Transverse colon (tissue), 4 donors: ENCODE measurements around the gene FAM110A. TPM values are rescaled to one million over a fixed set of nuclear protein-coding genes. Genes with fewer than 3 reads are reported as not detected.

Experiments used
- DNase-seq: peaks from one replicate; pipeline ENCODE4 v3.0.0-alpha.2; 2019
- H3K27ac ChIP-seq, 4 donors: fragments of 200-600 bp; sonication (generic); 2 replicates each; pipeline ENCODE4 v1.5.1; 2016 to 2018; ENCODE audit warnings: inconsistent platforms in 4 of 4
- H3K27me3 ChIP-seq: fragments of 200-600 bp; sonication (generic); 2 replicates; pipeline ENCODE4 v1.5.1; 2017; ENCODE audit warnings: inconsistent platforms
- H3K36me3 ChIP-seq, 4 donors: fragments of 200-600 bp; sonication (generic); 2 replicates each; pipeline ENCODE4 v1.5.1; 2017 to 2019; ENCODE audit warnings: inconsistent platforms in 4 of 4
- H3K4me1 ChIP-seq, 4 donors: fragments of 200-600 bp; sonication (generic); 2 replicates each; pipeline ENCODE4 v1.5.1; 2017 to 2020; ENCODE audit warnings: inconsistent platforms in 4 of 4
- H3K4me3 ChIP-seq, 4 donors: fragments of 200-600 bp; sonication (generic); 1 replicate in 1 of 4; 2 replicates in 3 of 4; pipeline versions ENCODE4 v1.5.1 to v1.6.1; 2017 to 2019; ENCODE audit warnings: inconsistent platforms in 4 of 4
- H3K9me3 ChIP-seq, 2 donors: fragments of 200-600 bp; sonication (generic); 2 replicates each; pipeline ENCODE4 v1.5.1; 2017 to 2019; ENCODE audit warnings: inconsistent platforms in 2 of 2
- EP300 ChIP-seq: sonication (generic); formaldehyde crosslinking; IDR thresholded peaks from one replicate; pipeline ENCODE4 v1.6.1; 2017; ENCODE audit warnings: antibody characterized with exemption, low read depth
- POLR2A ChIP-seq: fragments of 450-650 bp; IDR thresholded peaks from one replicate; pipeline ENCODE4 v1.6.1; 2016; ENCODE audit warnings: antibody characterized with exemption, mild to moderate bottlenecking, moderate library complexity
- POLR2AphosphoS5 ChIP-seq, 3 donors: sonication (generic); formaldehyde crosslinking; IDR thresholded peaks; one replicate each; pipeline ENCODE4 v1.6.1; 2016; ENCODE audit warnings: antibody characterized with exemption in 3 of 3
- WGBS, 2 donors: methylation state at CpG; one replicate each; pipeline ENCODE4 v1.1.5; 2018; ENCODE audit warnings: low coverage in 1 of 2; 5-methylcytosine and 5-hydroxymethylcytosine counted together
- in situ Hi-C, 4 donors: fragments of 200-750 bp; cut with MboI; loops; one replicate each; pipeline versions ENCODE4 v1.15.0 to v1.15.1; 2017; ENCODE audit warnings: low sequenced_read_pairs in 3 of 4, low pct_ligation_motif_present in 1 of 4, low pct_unique_long_range_greater_than_20kb in 1 of 4
- intact Hi-C: fragments of 100-400 bp; cut with DNase I; formaldehyde crosslinking; loops from one replicate; pipeline ENCODE4 v1.15.1; 2023; ENCODE audit warnings: low total_unique reads
- total RNA-seq, 4 donors: library from RNA; depleted of rRNA; stranded (reverse); fragments of >200 nt; gene quantifications; one replicate each; pipeline ENCODE4 v1.1.0, GENCODE V29; 2016
- TF ChIP-seq, protein P1 (sequence below), 5 experiments: fragments of 200-600 bp in 3 of 5; fragments of 450-650 bp in 2 of 5; sonication (generic) in 3 of 5; IDR thresholded peaks; 1 replicate in 2 of 5; 2 replicates in 3 of 5; pipeline ENCODE4 v1.5.1; 2016 to 2017; ENCODE audit warnings: antibody characterized with exemption in 5 of 5, inconsistent platforms in 3 of 5, mild to moderate bottlenecking in 2 of 5, moderate library complexity in 1 of 5

The FAM110A gene
- total RNA-seq, 4 donors from 2014 or later, result 4.0 to 14.6 (median 6.9) TPM

DNA sequence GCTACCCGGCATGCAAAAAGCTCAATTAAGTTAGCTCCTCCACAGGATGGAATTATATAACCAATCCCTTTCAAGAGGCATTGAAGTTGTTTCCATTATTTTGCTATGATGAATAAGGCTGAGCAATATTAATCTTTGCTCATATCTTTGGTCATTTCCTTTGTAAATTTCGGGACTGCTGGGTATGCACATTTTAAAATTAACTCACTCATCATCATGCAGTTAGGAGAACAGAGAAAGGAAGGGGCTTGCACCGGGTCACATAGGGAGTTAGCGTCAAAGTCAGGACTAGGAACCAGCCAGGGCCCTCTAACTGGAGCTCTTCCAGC lies 430 bp upstream of the FAM110A start:
- intact Hi-C loops, result no loop called here
- Histone ChIP-seq H3K27ac (peak overlapping the region; percentile 76 to 91 (median 88)), H3K27me3 (no peaks in the 10 kb centered on the region), H3K9me3 (no peaks in the 10 kb centered on the region), H3K4me1 (peaks cover 3 to 23% (median 10%) of the 10 kb centered on the region in 4 donors), H3K36me3 (no peaks in the 10 kb centered on the region), H3K4me3 (peak overlapping the region in 3 of 4 donors; percentile 69 to 97 (median 80))
- 12 to 13% methylated on average over 4 of the region's 4 CpGs for WGBS, 2 donors
- no peak for DNase-seq
- TF ChIP-seq POLR2AphosphoS5 (IDR thresholded peaks at IDR 0.05) (no peak), EP300 (no peak), POLR2A (no peak)
- TF ChIP-seq, protein P1, sequence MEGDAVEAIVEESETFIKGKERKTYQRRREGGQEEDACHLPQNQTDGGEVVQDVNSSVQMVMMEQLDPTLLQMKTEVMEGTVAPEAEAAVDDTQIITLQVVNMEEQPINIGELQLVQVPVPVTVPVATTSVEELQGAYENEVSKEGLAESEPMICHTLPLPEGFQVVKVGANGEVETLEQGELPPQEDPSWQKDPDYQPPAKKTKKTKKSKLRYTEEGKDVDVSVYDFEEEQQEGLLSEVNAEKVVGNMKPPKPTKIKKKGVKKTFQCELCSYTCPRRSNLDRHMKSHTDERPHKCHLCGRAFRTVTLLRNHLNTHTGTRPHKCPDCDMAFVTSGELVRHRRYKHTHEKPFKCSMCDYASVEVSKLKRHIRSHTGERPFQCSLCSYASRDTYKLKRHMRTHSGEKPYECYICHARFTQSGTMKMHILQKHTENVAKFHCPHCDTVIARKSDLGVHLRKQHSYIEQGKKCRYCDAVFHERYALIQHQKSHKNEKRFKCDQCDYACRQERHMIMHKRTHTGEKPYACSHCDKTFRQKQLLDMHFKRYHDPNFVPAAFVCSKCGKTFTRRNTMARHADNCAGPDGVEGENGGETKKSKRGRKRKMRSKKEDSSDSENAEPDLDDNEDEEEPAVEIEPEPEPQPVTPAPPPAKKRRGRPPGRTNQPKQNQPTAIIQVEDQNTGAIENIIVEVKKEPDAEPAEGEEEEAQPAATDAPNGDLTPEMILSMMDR (IDR thresholded peaks at IDR 0.05), result no peak
- in situ Hi-C loops, result loop anchor here in 1 of 4 donors (25.0 kb wide), 1 partner anchor 279 kb away; the partner anchor contains the start of gene PSMF1

DNA sequence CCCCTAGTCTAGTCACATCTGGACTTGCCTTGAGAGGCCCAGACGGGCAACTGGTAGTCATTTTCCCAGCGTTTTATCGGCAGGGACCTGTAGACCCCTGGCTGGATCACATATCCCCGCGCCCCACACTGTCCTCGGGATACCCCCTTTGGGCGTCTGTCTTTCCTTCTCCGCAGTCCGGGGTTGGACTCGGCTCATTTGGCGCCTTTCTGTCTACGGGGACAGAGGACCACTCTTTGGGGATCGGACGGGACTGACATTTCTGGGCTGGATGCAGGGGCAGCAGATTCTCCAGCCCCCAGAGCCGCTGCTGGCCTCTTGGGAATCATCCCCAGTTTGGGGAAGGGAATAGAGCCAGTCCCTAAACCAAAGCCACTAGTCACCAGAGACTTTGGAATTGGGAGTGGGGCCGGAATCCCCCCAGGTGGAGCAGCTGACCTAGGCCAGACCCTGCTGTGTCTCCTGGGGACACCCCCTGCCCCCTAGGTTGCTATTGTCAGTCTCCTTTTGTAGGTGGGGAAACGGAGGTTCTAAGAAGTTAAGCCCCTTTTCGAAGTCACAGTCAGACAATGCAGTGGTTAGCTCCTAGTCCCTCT lies 734 bp downstream of the FAM110A start:
- H3K36me3 ChIP-seq, result no peaks in the 10 kb centered on the region
- WGBS, 2 donors, result 6% methylated on average over 18 of the region's 18 CpGs; no CpG with 5 or more reads in 1 of the 2 donors
- H3K27ac ChIP-seq, result peak overlapping the region in 3 of 4 donors; percentile 88 to 91 (median 88)
- H3K4me3 ChIP-seq, result peak overlapping the region; percentile 63 to 97 (median 74)
- no peak for DNase-seq
- H3K9me3 ChIP-seq, result no peaks in the 10 kb centered on the region
- in situ Hi-C loops (loop anchor here in 1 of 4 donors (25.0 kb wide), 1 partner anchor 278 kb away; the partner anchor contains the start of gene PSMF1), intact Hi-C loops (no loop called here)
- TF ChIP-seq POLR2A, result no peak
- TF ChIP-seq, protein P1 (IDR thresholded peaks at IDR 0.05), result no peak
- no peak for TF ChIP-seq POLR2AphosphoS5 (IDR thresholded peaks at IDR 0.05)
- no peak for TF ChIP-seq EP300
- H3K4me1 ChIP-seq, result peaks cover 3 to 23% (median 10%) of the 10 kb centered on the region in 4 donors
- H3K27me3 ChIP-seq, result no peaks in the 10 kb centered on the region

DNA sequence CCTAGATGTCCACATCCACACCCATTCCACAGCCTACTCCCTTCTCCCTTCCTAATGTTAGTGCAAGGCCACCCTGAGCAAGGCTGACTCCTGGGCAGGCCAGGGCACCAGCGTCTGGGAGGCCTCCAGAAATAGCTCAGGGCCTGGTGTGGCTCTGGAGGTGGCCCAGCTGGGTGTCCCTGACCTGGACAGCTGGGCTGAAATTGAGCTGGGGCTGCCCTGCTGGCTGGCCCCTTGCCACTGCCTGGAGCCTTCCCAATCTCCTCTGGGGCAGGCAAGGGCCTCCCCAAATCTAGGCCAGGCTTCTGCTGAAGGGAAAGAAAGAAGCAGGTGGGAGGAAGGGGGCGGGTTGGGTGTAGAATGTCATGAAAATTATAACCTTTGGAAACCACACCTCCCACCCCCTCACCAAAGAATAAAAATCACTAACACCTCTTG lies 2.1 kb downstream of the FAM110A start:
- in situ Hi-C loops (loop anchor here in 1 of 4 donors (25.0 kb wide), 1 partner anchor 277 kb away; the partner anchor contains the start of gene PSMF1), intact Hi-C loops (no loop called here)
- H3K36me3 ChIP-seq, result no peaks in the 10 kb centered on the region
- H3K27me3 ChIP-seq, result no peaks in the 10 kb centered on the region
- H3K4me1 ChIP-seq, result peaks cover 3 to 23% (median 10%) of the 10 kb centered on the region in 4 donors
- WGBS, 2 donors, result 54 to 100% methylated on average over 1 to 2 of the region's 2 CpGs
- TF ChIP-seq POLR2A (no peak), EP300 (no peak), POLR2AphosphoS5 (IDR thresholded peaks at IDR 0.05) (no peak)
- TF ChIP-seq, protein P1 (IDR thresholded peaks at IDR 0.05), result no peak
- H3K4me3 ChIP-seq, result no peak overlapping the region
- DNase-seq, result no peak
- no peaks in the 10 kb centered on the region for H3K9me3 ChIP-seq
- H3K27ac ChIP-seq, result peak overlapping the region in 1 of 4 donors; percentile 12

DNA sequence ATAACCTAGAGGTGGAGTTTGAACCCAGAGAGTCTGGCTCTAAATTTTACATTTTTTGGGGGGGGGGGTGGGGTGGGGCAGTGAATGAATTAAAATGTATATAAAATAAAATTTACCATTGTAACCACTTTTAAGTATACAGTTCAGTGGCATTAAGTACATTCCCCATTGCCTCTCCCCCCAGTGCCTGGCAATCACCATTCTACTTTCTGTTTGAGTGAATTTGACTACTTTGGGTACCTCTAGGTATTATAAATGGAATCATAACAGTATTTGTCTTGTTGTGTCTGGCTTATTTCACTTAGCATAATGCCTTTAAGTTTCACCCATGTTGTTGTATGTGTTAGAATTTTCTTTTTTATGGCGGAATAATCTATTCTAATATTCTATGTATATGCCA lies 2.7 kb downstream of the FAM110A start:
- intact Hi-C loops, result no loop called here
- TF ChIP-seq, protein P1 (IDR thresholded peaks at IDR 0.05), result no peak
- TF ChIP-seq POLR2A (no peak), POLR2AphosphoS5 (IDR thresholded peaks at IDR 0.05) (no peak), EP300 (no peak)
- no peak overlapping the region for H3K27ac ChIP-seq

More for the DNA sequence above, 2.7 kb downstream of the FAM110A start:
- H3K4me3 ChIP-seq, result no peak overlapping the region
- in situ Hi-C loops, result loop anchor here in 1 of 4 donors (25.0 kb wide), 1 partner anchor 276 kb away; the partner anchor contains the start of gene PSMF1
- peaks cover 1% of the 10 kb centered on the region for H3K27me3 ChIP-seq
- no peaks in the 10 kb centered on the region for H3K36me3 ChIP-seq
- no peaks in the 10 kb centered on the region for H3K9me3 ChIP-seq
- WGBS, 2 donors, result 75 to 96% methylated on average over 1 of the region's 1 CpG
- DNase-seq, result no peak
- H3K4me1 ChIP-seq, result peaks cover 3 to 27% (median 12%) of the 10 kb centered on the region in 4 donors
